GM21447 (cell line): ENCODE results near the gene RXFP3.

ENCODE experiments used
- ATAC-seq: cut with Tn5 transposase; IDR thresholded peaks from one replicate; pipeline ENCODE4 v1.9.1; 2021; ENCODE audit not compliant: unreplicated experiment

The RXFP3 gene

DNA sequence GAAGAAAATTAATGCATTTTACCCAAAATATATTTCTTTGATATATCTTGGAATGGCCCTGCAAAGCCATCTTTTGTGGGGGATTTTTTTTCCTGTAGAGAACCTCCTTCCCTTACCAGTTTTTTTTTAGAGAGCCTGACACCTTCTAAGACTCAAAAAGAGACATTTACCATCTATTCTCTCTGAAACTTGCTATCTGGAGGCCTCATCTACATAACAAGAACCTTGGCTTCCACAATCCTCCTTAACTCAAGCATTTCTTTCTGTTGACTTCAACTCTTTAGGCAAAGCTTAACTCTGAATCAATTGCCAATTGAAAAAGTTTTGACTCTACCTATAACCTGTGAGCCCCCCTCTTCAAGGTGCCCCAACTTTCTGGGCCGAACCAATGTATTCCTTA is 42.1 kb downstream of the RXFP3 start:
- ATAC-seq, result no peak

- ATAC-seq, result no peak
These were observed 43.8 kb downstream of the RXFP3 start for GRCh38 chr5:33980030-33980429.

DNA sequence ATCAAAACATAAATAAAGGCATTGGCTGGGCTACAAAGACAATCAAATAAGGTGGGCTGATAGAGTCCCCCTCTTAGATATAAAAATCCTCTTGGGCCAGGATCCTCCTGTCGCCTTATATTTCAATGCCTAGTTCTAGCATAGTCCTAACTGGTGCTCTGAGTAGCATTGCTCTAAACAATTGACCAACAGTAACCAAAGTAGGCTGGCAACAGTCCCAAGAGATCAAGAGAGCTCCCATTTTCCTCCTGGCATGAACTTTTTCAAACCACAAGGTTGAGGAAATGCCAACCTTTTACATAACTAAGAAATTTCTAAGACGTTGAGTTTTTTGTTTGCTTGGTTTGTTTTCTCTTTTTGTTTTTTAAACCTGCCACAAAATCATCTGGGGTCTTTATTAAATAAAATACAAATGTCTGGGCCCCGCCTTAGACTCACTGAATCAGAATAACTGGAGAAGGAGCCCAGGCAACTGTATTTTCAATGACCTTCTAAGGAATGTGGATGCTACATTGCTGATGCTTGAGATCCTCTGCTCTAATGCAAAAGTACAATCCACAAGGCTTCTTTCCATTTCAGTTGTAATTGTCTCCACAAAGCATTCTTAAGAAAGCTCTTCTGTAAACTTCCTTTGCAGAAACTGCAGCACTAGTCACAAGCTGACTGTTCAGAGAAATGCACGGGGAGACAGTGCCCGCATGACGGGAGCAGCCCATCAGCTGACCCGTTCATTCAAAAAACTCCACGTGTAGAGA is 45.4 kb downstream of the RXFP3 start:
- no peak for ATAC-seq

- no peak for ATAC-seq
These were observed 48.0 kb downstream of the RXFP3 start for GRCh38 chr5:33984178-33984577.

- ATAC-seq, result no peak
These were observed 48.5 kb downstream of the RXFP3 start, which contains the start of gene SLC45A2 for GRCh38 chr5:33984671-33985124. TSS of gene SLC45A2 (minus strand) at chr5:33984693. CDS start at chr5:33984583, 110 bp downstream.

DNA sequence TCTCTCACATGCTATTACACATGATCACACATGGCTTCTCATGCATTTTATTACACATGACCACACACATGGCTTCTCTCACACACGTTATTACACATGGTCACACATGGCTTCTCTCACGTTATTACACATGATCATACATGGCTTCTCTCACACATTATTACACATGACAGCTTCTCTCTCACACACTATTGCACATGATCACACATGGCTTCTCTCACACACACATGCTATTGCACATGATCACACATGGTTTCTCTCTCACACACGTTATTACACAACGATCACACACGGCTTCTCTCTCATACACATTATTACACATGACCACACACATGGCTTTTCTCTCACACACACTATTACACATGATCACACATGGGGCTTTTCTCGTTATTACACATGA is 49.3 kb downstream of the RXFP3 start:
- no peak for ATAC-seq
